Activated T-cell treated with anti-CD3 and anti-CD28 coated beads for 48 hours (primary cell): ENCODE results near the gene DCLRE1C.
"Not testable (repeated sequence)": the region's sequence is repeated elsewhere in the genome, so short reads cannot be mapped to it uniquely, and the experiment has no call there.

Source experiments
- DNase-seq: peaks from one replicate; pipeline ENCODE4 v3.0.0-alpha.2; 2020; ENCODE audit warnings: low read depth

The DCLRE1C gene

GRCh38 chr10:14945108-14945507 lies 8.8 kb downstream of the DCLRE1C start:
- DNase-seq: no peak

- DNase-seq: not testable (repeated sequence)
Observed at GRCh38 chr10:14942950-14943338, 11.0 kb downstream of the DCLRE1C start.

- DNase-seq: not testable (repeated sequence)
Observed at GRCh38 chr10:14942147-14942949, 11.5 kb downstream of the DCLRE1C start.

- DNase-seq: peak; percentile 30
Observed at GRCh38 chr10:14938971-14939370, 14.9 kb downstream of the DCLRE1C start.

GRCh38 chr10:14936584-14936983 lies 17.3 kb downstream of the DCLRE1C start:
- DNase-seq: no peak

- DNase-seq: no peak
Observed at GRCh38 chr10:14930610-14931009, 23.3 kb downstream of the DCLRE1C start.

GRCh38 chr10:14926722-14927416 lies 27.0 kb downstream of the DCLRE1C start:
- DNase-seq: no peak

- DNase-seq: no peak
Observed at GRCh38 chr10:14926061-14926470, 27.8 kb downstream of the DCLRE1C start.

GRCh38 chr10:14925268-14925667 lies 28.6 kb downstream of the DCLRE1C start:
- no peak for DNase-seq

GRCh38 chr10:14924013-14924412 lies 29.9 kb downstream of the DCLRE1C start:
- DNase-seq: no peak

- no peak for DNase-seq
Observed at GRCh38 chr10:14918964-14919363, 34.9 kb downstream of the DCLRE1C start.

GRCh38 chr10:14917827-14918226 lies 36.1 kb downstream of the DCLRE1C start:
- DNase-seq: no peak

- DNase-seq: no peak
Observed at GRCh38 chr10:14916600-14916999, 37.3 kb downstream of the DCLRE1C start.

GRCh38 chr10:14911801-14912200 lies 42.1 kb downstream of the DCLRE1C start:
- DNase-seq: no peak

- DNase-seq: no peak
Observed at GRCh38 chr10:14910953-14911352, 42.9 kb downstream of the DCLRE1C start.

- DNase-seq: no peak
Observed at GRCh38 chr10:14909101-14909500, 44.8 kb downstream of the DCLRE1C start.

GRCh38 chr10:14907591-14907990 lies 46.3 kb downstream of the DCLRE1C start:
- DNase-seq: not testable (repeated sequence)

- DNase-seq: no peak
Observed at GRCh38 chr10:14906765-14907164, 47.1 kb downstream of the DCLRE1C start.

GRCh38 chr10:14905890-14906289 lies 48.0 kb downstream of the DCLRE1C start:
- DNase-seq: no peak

GRCh38 chr10:14904864-14905263 lies 49.0 kb downstream of the DCLRE1C start:
- no peak for DNase-seq

- DNase-seq: no peak
Observed at GRCh38 chr10:14904316-14904732, 49.6 kb downstream of the DCLRE1C start.

GRCh38 chr10:14891151-14891550 lies 62.7 kb downstream of the DCLRE1C start:
- no peak for DNase-seq

- DNase-seq: no peak
Observed at GRCh38 chr10:14889318-14889717, 64.6 kb downstream of the DCLRE1C start.
